ENCODE results near the gene EPGN.

The EPGN gene

GRCh38 chr4:74329307-74329706, 21.0 kb downstream of the EPGN start:
- Histone ChIP-seq H3K4me3 (replicated peaks; ENCODE audit: insufficient read depth, low read length) (no peak overlapping the region), H3K27me3 (ENCODE audit: insufficient read depth, poor library complexity, severe bottlenecking) (no peaks in the 10 kb centered on the region), H3K27ac (replicated peaks) (no peak overlapping the region)
- no peak for DNase-seq (ENCODE audit: low read depth in 1 of 2, low spot score in 1 of 2)
- TF ChIP-seq GABPA (IDR thresholded peaks at IDR 0.05; ENCODE audit: low read depth): no peak
- TF ChIP-seq, protein P1, sequence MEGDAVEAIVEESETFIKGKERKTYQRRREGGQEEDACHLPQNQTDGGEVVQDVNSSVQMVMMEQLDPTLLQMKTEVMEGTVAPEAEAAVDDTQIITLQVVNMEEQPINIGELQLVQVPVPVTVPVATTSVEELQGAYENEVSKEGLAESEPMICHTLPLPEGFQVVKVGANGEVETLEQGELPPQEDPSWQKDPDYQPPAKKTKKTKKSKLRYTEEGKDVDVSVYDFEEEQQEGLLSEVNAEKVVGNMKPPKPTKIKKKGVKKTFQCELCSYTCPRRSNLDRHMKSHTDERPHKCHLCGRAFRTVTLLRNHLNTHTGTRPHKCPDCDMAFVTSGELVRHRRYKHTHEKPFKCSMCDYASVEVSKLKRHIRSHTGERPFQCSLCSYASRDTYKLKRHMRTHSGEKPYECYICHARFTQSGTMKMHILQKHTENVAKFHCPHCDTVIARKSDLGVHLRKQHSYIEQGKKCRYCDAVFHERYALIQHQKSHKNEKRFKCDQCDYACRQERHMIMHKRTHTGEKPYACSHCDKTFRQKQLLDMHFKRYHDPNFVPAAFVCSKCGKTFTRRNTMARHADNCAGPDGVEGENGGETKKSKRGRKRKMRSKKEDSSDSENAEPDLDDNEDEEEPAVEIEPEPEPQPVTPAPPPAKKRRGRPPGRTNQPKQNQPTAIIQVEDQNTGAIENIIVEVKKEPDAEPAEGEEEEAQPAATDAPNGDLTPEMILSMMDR (IDR thresholded peaks at IDR 0.05; ENCODE audit: insufficient read depth, low read length): no peak

DNA sequence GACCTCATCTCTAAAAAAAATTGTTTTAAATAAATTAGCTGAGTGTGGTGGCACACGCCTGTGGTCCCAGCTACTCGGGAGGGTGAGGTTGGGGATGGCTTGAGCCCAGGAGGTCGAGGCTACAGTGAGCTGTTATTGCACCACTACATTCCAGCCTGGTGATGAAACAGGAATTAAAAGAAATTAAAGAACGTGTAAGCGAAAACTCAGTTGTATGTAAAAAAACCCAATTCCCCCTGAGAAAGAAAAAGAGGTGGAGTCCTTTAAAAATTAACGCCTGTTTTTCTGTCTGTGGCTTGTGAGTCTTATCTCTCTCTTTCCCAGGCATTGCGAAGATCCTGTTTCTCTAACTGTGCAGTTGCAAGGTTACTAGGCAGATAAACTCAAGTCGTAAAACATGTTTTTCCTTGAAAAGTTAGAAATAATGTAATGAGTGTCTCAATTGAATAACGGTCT, 22.1 kb downstream of the EPGN start:
- no peak for DNase-seq (ENCODE audit: low read depth in 1 of 2, low spot score in 1 of 2)
- H3K27ac ChIP-seq (replicated peaks): no peak overlapping the region
- TF ChIP-seq, protein P1 (IDR thresholded peaks at IDR 0.05; ENCODE audit: insufficient read depth, low read length): no peak
- TF ChIP-seq SPI1 (IDR thresholded peaks at IDR 0.05; ENCODE audit: borderline replicate concordance, low read depth) (no peak), POLR2AphosphoS5 (IDR thresholded peaks at IDR 0.05; ENCODE audit: low read depth) (no peak), GABPA (IDR thresholded peaks at IDR 0.05; ENCODE audit: low read depth) (no peak)
- TF ChIP-seq, protein P2, sequence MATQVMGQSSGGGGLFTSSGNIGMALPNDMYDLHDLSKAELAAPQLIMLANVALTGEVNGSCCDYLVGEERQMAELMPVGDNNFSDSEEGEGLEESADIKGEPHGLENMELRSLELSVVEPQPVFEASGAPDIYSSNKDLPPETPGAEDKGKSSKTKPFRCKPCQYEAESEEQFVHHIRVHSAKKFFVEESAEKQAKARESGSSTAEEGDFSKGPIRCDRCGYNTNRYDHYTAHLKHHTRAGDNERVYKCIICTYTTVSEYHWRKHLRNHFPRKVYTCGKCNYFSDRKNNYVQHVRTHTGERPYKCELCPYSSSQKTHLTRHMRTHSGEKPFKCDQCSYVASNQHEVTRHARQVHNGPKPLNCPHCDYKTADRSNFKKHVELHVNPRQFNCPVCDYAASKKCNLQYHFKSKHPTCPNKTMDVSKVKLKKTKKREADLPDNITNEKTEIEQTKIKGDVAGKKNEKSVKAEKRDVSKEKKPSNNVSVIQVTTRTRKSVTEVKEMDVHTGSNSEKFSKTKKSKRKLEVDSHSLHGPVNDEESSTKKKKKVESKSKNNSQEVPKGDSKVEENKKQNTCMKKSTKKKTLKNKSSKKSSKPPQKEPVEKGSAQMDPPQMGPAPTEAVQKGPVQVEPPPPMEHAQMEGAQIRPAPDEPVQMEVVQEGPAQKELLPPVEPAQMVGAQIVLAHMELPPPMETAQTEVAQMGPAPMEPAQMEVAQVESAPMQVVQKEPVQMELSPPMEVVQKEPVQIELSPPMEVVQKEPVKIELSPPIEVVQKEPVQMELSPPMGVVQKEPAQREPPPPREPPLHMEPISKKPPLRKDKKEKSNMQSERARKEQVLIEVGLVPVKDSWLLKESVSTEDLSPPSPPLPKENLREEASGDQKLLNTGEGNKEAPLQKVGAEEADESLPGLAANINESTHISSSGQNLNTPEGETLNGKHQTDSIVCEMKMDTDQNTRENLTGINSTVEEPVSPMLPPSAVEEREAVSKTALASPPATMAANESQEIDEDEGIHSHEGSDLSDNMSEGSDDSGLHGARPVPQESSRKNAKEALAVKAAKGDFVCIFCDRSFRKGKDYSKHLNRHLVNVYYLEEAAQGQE (IDR thresholded peaks at IDR 0.05; ENCODE audit: insufficient replicate concordance, low read depth): no peak
- H3K27me3 ChIP-seq (ENCODE audit: insufficient read depth, poor library complexity, severe bottlenecking): no peaks in the 10 kb centered on the region
- H3K4me3 ChIP-seq (replicated peaks; ENCODE audit: insufficient read depth, low read length): no peak overlapping the region

GRCh38 chr4:74331252-74331651, 23.0 kb downstream of the EPGN start:
- DNase-seq (ENCODE audit: low read depth in 1 of 2, low spot score in 1 of 2): no peak
- Histone ChIP-seq H3K27ac (replicated peaks) (no peak overlapping the region), H3K27me3 (ENCODE audit: insufficient read depth, poor library complexity, severe bottlenecking) (no peaks in the 10 kb centered on the region), H3K4me3 (replicated peaks; ENCODE audit: insufficient read depth, low read length) (no peak overlapping the region)
- TF ChIP-seq, protein P1 (IDR thresholded peaks at IDR 0.05; ENCODE audit: insufficient read depth, low read length): no peak
- TF ChIP-seq GABPA (IDR thresholded peaks at IDR 0.05; ENCODE audit: low read depth): no peak
- TF ChIP-seq, protein P2 (IDR thresholded peaks at IDR 0.05; ENCODE audit: insufficient replicate concordance, low read depth): no peak
- TF ChIP-seq SPI1 (IDR thresholded peaks at IDR 0.05; ENCODE audit: borderline replicate concordance, low read depth): no peak

DNA sequence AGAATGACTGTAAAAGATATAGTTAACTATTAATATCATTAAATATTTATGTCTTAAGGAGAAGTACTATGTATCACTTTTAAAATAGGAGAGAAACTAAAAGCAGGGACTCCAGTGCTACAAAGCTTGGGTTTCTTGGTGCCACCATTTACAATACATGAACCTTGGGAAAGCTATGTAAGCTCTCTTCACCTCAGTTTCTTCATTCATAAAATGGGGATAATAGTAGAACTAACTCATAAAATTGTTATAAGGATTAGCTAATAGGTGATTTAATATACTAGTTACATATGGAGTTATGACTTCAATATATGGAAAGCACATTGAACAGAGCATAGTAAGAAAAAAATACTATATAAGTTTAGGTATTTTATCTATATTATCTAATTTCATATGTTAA, 23.7 kb downstream of the EPGN start:
- Histone ChIP-seq H3K27ac (replicated peaks) (no peak overlapping the region), H3K4me3 (replicated peaks; ENCODE audit: insufficient read depth, low read length) (no peak overlapping the region)

More for the DNA sequence above, 23.7 kb downstream of the EPGN start:
- TF ChIP-seq SPI1 (IDR thresholded peaks at IDR 0.05; ENCODE audit: borderline replicate concordance, low read depth) (no peak), GABPA (IDR thresholded peaks at IDR 0.05; ENCODE audit: low read depth) (no peak), POLR2AphosphoS5 (IDR thresholded peaks at IDR 0.05; ENCODE audit: low read depth) (no peak)
- TF ChIP-seq, protein P1 (IDR thresholded peaks at IDR 0.05; ENCODE audit: insufficient read depth, low read length): no peak
- TF ChIP-seq, protein P2 (IDR thresholded peaks at IDR 0.05; ENCODE audit: insufficient replicate concordance, low read depth): no peak
- no peaks in the 10 kb centered on the region for H3K27me3 ChIP-seq (ENCODE audit: insufficient read depth, poor library complexity, severe bottlenecking)
- DNase-seq (ENCODE audit: low read depth in 1 of 2, low spot score in 1 of 2): no peak
